GM12864 (cell line): ENCODE data around the gene C1orf115.

Experiments used
- DNase-seq: peaks from one replicate; pipeline ENCODE4 v3.0.0-alpha.2; 2011; ENCODE audit warnings: low read depth
- H3K4me3 ChIP-seq: 2 replicates; pipeline ENCODE4 v1.5.1; 2011; ENCODE audit warnings: mild to moderate bottlenecking, low read depth, low read length, control low read depth
- TF ChIP-seq, protein P1 (sequence below): IDR thresholded peaks from 2 replicates; pipeline ENCODE4 v1.5.1; 2011; ENCODE audit warnings: low read depth, mild to moderate bottlenecking, moderate library complexity, low read length, control low read depth, inconsistent platforms; ENCODE audit errors: missing control alignments

Gene C1orf115

DNA sequence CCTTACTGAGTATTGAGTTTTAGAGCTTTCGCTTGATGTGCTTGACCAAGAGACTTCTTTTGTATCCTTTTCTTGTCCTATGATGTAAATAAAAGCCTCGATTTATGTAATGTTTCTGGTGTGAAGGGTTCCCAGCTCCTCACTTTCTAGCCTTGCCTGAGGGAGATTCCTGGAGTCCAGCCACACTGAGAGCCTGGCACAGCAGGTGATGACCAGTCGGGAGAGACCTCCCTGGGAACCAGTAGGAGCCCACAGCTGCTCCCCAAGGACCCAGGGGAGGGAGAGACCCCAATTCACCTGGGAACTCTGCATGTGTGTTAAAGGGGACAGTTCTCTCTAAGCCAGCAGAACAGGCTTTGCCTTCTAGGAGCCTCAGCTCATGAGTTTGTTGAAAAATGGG, 8.9 kb downstream of the C1orf115 start:
- no peak overlapping the region for H3K4me3 ChIP-seq
- no peak for DNase-seq

DNA sequence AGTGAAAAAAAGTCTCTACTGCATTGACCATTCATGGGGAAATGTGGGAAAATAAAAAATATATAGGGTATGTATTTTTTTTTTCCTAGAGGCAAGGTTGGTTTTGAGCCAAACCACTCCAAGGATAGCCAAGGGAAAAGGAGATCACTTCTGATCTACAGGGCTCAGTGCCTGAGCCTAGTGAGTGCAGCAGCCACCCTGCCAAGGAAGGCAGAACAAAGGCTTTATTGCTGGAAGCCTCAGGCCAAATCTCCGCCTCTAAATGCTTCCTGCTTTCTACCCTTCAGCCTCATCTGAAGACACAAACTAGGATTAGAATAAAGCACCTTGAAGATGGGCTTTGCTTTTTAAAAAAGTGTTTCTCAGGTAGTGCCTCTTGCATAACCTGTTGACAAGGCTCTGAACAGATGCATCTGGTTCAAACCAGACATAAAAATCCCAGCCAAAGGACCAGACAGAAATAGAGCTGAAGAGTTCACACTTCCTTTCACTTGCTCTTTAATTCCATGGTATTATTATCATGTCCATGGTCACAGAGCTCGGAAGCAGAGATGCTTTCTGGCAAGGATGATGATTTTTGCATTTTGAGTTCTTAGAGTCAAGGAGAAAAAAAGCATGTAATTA, 10.5 kb downstream of the C1orf115 start:
- no peak overlapping the region for H3K4me3 ChIP-seq
- TF ChIP-seq, protein P1, sequence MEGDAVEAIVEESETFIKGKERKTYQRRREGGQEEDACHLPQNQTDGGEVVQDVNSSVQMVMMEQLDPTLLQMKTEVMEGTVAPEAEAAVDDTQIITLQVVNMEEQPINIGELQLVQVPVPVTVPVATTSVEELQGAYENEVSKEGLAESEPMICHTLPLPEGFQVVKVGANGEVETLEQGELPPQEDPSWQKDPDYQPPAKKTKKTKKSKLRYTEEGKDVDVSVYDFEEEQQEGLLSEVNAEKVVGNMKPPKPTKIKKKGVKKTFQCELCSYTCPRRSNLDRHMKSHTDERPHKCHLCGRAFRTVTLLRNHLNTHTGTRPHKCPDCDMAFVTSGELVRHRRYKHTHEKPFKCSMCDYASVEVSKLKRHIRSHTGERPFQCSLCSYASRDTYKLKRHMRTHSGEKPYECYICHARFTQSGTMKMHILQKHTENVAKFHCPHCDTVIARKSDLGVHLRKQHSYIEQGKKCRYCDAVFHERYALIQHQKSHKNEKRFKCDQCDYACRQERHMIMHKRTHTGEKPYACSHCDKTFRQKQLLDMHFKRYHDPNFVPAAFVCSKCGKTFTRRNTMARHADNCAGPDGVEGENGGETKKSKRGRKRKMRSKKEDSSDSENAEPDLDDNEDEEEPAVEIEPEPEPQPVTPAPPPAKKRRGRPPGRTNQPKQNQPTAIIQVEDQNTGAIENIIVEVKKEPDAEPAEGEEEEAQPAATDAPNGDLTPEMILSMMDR: no peak
- DNase-seq: no peak

More for the DNA sequence above, 8.9 kb downstream of the C1orf115 start:
- TF ChIP-seq, protein P1: no peak

DNA sequence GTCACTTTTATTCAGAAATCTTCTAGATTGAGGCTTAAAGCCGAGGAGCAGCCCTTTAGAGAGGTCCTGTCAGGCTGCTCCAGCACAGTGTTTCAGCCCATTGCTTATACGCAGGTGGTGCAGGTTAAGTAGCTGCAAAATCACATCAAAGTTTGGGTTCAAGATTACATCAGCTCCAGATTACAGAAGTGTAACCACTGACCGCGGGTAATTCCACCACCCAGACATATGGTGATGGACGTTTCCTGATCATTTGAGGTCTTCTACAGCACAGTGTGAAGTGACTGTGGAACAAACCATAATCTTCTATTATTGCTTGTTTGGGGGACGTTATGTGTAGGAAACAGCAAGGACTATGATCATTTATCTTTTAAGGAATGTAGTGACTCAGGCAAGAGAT, 11.8 kb downstream of the C1orf115 start:
- TF ChIP-seq, protein P1: no peak
- DNase-seq: no peak

DNA sequence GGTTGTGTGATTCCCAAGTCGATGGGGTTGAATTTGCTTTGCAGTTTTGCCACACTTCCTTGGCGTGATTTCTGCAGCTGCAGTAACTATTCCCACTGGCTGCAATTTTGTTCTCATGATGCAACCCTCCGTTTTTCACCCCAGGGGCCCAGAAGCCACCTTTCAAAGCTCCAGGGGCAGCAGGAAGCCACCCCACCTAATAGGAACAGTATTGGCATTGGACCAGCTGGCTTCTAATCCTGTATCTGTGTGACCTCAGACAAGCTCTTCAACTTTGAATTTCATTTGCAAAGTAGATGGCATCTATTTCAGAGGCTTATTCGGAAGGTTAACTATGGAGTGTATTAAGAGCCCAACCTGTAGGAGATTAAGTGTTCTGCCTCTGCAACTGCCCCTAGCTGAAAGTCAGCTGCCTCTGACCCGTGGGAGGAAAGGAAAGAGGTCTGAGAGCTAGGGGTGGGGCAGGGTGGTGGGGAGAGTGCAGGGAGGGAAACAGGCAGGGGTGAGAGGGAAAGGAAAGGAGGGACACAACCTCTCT, 12.6 kb downstream of the C1orf115 start:
- no peak for DNase-seq
- no peak overlapping the region for H3K4me3 ChIP-seq
- TF ChIP-seq, protein P1: no peak

More for the DNA sequence above, 11.8 kb downstream of the C1orf115 start:
- H3K4me3 ChIP-seq: no peak overlapping the region

DNA sequence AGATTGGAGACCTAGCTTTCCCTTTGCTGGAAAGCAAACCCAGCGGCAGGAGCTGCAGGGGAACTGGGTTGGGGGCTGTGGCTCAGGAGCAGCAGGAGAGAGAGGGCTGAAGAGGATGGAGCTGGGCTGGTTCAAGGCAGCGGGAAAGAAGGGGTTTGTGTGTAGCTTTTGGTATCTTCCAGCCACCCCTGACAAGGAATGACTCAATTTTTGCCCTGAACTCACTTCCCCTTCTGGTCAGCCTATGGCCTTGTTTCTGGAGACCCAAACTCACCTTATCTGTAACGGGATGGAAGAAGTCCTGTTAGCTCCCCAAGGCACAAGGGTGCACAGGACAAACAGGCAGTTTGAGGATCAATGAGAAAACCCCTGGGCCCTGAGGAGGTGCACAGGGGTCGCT, 13.1 kb downstream of the C1orf115 start:
- H3K4me3 ChIP-seq: no peak overlapping the region
- TF ChIP-seq, protein P1: no peak
- no peak for DNase-seq

DNA sequence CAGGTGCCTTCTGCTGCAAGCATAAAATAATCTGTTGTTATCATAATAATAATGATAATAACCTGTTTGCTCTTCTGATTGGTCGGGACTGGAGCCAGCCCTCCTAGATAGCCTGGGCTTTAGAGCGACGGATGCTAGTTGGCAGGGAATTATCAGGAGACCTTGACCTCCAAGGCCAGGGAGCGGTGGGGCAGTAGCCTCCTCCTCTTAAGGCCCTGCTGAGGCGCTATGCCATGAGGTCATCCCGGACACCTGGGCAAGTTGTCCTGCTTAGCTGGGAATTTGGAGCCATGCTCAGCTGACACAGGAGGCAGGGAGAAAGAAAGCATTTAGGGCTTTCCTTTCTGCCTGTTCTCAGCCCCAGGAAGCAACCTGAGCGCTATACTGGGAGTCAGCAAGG, 15.6 kb downstream of the C1orf115 start:
- no peak overlapping the region for H3K4me3 ChIP-seq
- DNase-seq: no peak
- TF ChIP-seq, protein P1: no peak

DNA sequence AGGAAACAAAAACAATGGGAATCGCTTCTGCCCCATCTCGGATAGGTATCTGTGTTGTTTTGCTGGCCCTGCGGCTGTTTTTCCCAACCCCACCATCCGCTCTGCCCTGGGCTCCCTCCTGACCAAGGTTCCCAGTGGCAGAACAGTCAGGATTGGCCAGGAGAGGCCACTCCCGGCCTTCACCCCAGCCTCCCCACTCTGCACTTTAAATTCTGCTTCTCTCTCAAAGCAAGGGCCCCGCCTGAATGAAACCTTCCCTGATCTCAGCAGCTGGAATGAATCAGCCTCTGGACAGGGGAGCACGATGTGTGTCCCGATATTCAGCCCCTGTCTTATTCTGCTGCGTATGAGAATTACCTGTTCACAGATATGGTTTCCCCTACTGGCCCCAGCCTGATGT, 16.3 kb downstream of the C1orf115 start:
- TF ChIP-seq, protein P1: no peak
- DNase-seq: no peak
- H3K4me3 ChIP-seq: no peak overlapping the region
